GM13976 (cell line): ENCODE results near the gene SNX33.

Experiments used
- DNase-seq: peaks from one replicate; pipeline ENCODE4 v3.0.0; 2012; ENCODE audit warnings: low spot score
- in situ Hi-C: fragments of 300-500 bp; cut with MboI; formaldehyde crosslinking; loops from one replicate; pipeline ENCODE4 v1.12.0; 2022; ENCODE audit warnings: low sequenced_read_pairs, mixed read lengths, inconsistent platforms; ENCODE audit not compliant: unreplicated experiment
- TF ChIP-seq, protein P1 (sequence below): IDR thresholded peaks from 2 replicates; pipeline ENCODE4 v1.5.1; 2012; ENCODE audit warnings: borderline replicate concordance, mild to moderate bottlenecking; ENCODE audit not compliant: insufficient read depth; ENCODE audit errors: extremely low read depth, missing control alignments, control extremely low read depth

The SNX33 gene

GRCh38 chr15:75669879-75670212, 22.1 kb downstream of the SNX33 start:
- DNase-seq, result no peak
- in situ Hi-C loops, result no loop called here
- TF ChIP-seq, protein P1, sequence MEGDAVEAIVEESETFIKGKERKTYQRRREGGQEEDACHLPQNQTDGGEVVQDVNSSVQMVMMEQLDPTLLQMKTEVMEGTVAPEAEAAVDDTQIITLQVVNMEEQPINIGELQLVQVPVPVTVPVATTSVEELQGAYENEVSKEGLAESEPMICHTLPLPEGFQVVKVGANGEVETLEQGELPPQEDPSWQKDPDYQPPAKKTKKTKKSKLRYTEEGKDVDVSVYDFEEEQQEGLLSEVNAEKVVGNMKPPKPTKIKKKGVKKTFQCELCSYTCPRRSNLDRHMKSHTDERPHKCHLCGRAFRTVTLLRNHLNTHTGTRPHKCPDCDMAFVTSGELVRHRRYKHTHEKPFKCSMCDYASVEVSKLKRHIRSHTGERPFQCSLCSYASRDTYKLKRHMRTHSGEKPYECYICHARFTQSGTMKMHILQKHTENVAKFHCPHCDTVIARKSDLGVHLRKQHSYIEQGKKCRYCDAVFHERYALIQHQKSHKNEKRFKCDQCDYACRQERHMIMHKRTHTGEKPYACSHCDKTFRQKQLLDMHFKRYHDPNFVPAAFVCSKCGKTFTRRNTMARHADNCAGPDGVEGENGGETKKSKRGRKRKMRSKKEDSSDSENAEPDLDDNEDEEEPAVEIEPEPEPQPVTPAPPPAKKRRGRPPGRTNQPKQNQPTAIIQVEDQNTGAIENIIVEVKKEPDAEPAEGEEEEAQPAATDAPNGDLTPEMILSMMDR, result no peak

DNA sequence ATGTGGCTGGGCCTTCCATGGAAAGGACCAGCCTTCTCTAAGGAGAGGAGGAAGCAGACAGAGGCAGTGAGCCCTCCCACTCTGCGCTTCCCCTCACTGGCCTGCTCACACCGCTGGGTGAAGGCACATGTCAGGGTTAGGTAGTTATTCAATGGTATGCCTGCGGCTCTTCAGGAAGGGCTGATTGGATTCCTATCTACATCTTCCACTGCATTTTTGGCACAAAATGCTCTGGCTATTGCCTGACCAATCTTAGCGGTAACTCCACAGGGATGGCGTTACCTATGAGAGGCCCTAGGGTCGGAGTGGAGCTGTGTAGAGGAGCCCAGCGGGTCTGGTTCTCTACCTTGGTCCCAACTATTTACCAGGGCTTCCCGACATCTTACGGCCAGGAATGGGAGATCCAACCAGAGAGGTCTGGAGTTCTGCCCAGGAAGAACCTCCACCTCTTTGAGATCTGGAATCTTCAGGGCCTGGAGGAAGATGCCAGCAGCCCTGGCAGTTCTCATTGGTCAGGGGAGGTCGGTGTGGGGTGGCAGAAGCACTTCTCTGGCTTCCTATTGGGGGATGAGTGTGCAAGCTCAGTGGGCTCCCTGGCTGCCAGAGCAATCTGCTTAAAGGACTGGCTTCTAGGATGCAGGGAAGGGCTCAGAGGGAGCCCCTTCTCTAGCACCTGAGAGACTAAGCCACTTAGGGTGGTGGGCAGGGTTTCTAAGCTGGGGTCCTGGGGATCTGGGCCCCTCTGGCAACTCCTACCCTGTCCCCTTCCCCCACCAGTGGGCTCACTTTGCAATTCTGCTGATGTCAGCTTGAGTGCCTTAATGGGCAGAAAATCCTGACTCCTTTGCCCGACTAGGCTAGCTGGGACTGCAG, 24.3 kb downstream of the SNX33 start:
- TF ChIP-seq, protein P1, result no peak

DNA sequence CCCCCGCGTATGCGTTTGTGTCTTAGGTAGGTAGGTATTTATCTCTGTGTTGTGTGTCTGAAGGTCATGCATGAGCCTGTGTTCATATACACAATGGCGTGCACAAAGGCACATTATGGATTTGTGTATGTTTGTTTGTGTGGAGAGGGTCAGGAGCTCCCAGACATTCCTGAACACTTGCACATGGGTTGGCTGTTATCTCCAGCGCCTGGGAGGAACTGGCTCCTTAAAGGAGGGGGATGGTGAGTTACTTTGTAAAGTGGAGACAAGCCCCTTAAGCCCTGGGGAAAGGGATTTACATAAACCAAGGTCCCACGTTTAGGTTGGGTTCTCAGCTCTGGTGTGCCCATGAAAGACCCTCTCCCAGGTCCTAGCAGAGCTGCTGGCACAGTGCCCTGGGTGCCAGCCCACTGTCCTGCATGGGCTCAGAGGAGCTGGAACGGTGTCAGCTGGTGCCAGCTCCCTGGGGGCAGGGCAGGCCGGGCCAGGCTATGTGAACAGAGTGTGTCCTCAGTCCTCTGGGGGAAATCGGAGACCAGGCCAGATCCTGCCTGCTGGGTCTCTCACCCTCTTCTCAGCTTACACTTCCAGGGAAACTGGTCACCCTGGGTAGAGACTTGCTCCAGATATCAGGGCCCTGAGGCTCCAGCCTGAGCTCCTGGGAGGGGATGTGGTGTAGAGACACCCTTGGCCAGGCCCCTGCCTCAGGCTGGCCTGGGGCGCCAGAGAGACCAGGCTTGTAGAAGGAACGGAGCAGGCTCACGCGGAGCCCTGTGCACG, 25.1 kb downstream of the SNX33 start:
- TF ChIP-seq, protein P1, result no peak
- DNase-seq, result no peak
- in situ Hi-C loops, result no loop called here

More for the DNA sequence above, 24.3 kb downstream of the SNX33 start:
- DNase-seq, result no peak
- in situ Hi-C loops, result no loop called here

- no peak for DNase-seq
- TF ChIP-seq, protein P1, result no peak
- in situ Hi-C loops, result no loop called here
Observed at GRCh38 chr15:75673426-75674235, 25.9 kb downstream of the SNX33 start.

- TF ChIP-seq, protein P1, result no peak
- in situ Hi-C loops, result no loop called here
- DNase-seq, result no peak
Observed at GRCh38 chr15:75674366-75674765, 26.7 kb downstream of the SNX33 start.

- in situ Hi-C loops, result no loop called here
- DNase-seq, result no peak
- TF ChIP-seq, protein P1, result no peak
Observed at GRCh38 chr15:75675579-75676404, 28.1 kb downstream of the SNX33 start.
